ENCODE results near the gene LRSAM1.

- TF ChIP-seq CTCF (IDR thresholded peaks at IDR 0.05) (no peak), EP300 (IDR thresholded peaks at IDR 0.05) (no peak)
These were observed 3.7 kb upstream of the LRSAM1 start for GRCh38 chr9:127447416-127448111.
